HG02763 (cell line): ENCODE results near the gene SMIM10L2A.
"Not testable (repeated sequence)": the region's sequence is repeated elsewhere in the genome, so short reads cannot be mapped to it uniquely, and the experiment has no call there.

Experiments used
- ATAC-seq: cut with Tn5 transposase; IDR thresholded peaks from one replicate; pipeline ENCODE4 v1.9.1; 2021; ENCODE audit warnings: mild to moderate bottlenecking, moderate library complexity; ENCODE audit not compliant: unreplicated experiment

SMIM10L2A gene

GRCh38 chrX:135421932-135422809 is at the start of gene SMIM10L2A:
TSS of gene SMIM10L2A (plus strand) at chrX:135421944. CDS start at chrX:135422132, 188 bp downstream.
- peak; percentile 53 for ATAC-seq

GRCh38 chrX:135373357-135373756 is 48.4 kb upstream of the SMIM10L2A start:
- no peak for ATAC-seq

- ATAC-seq, result no peak
These were observed 39.5 kb upstream of the SMIM10L2A start for GRCh38 chrX:135382260-135382659.

- no peak for ATAC-seq
These were observed 38.5 kb upstream of the SMIM10L2A start for GRCh38 chrX:135383249-135383648.

GRCh38 chrX:135384161-135384836 is 37.4 kb upstream of the SMIM10L2A start:
- no peak for ATAC-seq

GRCh38 chrX:135388841-135389240 is 32.9 kb upstream of the SMIM10L2A start:
- ATAC-seq, result no peak

- no peak for ATAC-seq
These were observed 32.5 kb upstream of the SMIM10L2A start for GRCh38 chrX:135389243-135389642.

- no peak for ATAC-seq
These were observed 32.0 kb upstream of the SMIM10L2A start for GRCh38 chrX:135389717-135390116.

GRCh38 chrX:135391734-135392133 is 30.0 kb upstream of the SMIM10L2A start:
- no peak for ATAC-seq

- ATAC-seq, result no peak
These were observed 28.7 kb upstream of the SMIM10L2A start for GRCh38 chrX:135393051-135393450.

- no peak for ATAC-seq
These were observed 26.7 kb upstream of the SMIM10L2A start for GRCh38 chrX:135395064-135395463.

- ATAC-seq, result no peak
These were observed 25.6 kb upstream of the SMIM10L2A start for GRCh38 chrX:135396109-135396508.

GRCh38 chrX:135396566-135396965 is 25.2 kb upstream of the SMIM10L2A start:
- no peak for ATAC-seq

- no peak for ATAC-seq
These were observed 24.1 kb upstream of the SMIM10L2A start for GRCh38 chrX:135397652-135398051.

GRCh38 chrX:135403374-135403773 is 18.4 kb upstream of the SMIM10L2A start:
- no peak for ATAC-seq

GRCh38 chrX:135406428-135406827 is 15.3 kb upstream of the SMIM10L2A start:
- ATAC-seq, result not testable (repeated sequence)

- no peak for ATAC-seq
These were observed 12.9 kb upstream of the SMIM10L2A start for GRCh38 chrX:135408794-135409193.

- ATAC-seq, result no peak
These were observed 10.7 kb upstream of the SMIM10L2A start for GRCh38 chrX:135410861-135411627.

GRCh38 chrX:135411893-135412292 is 9.9 kb upstream of the SMIM10L2A start:
- no peak for ATAC-seq

- ATAC-seq, result no peak
These were observed 5.2 kb upstream of the SMIM10L2A start for GRCh38 chrX:135416546-135416945.

- ATAC-seq, result no peak
These were observed 913 bp upstream of the SMIM10L2A start for GRCh38 chrX:135420831-135421230.
